Measurements from ENCODE around the gene SIGLEC5. TPM values are rescaled to one million over a fixed set of nuclear protein-coding genes. Genes with fewer than 3 reads are reported as not detected.

The SIGLEC5 gene
- total RNA-seq, 1 experiment from 2014 or later = not detected

DNA sequence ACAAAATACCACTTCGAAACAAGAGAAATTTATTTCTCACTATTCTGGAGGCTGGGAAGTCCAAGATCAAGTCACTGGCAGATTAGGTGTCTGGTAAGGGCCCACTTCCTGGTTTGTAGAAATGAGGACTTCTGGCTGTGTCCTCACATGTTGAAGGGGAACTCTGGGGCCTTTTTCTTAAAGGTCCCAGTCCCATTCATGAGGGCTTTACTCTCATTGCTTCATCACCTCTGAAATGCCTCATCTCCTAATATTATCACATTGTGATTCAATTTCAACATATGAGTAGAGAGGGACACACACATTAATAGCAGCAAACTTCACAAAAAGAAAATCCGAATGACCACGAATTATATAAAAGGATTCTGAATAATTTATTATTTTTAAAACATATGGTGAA is 38.0 kb upstream of the SIGLEC5 start:
- Histone ChIP-seq H3K4me1 (ENCODE audit: insufficient read depth, low read length, poor library complexity, severe bottlenecking) (no peaks in the 10 kb centered on the region), H3K9me3 (ENCODE audit: low read depth, low read length, poor library complexity, severe bottlenecking) (no peaks in the 10 kb centered on the region), H3K36me3 (ENCODE audit: insufficient read depth, low read length, poor library complexity, severe bottlenecking) (no peaks in the 10 kb centered on the region), H3K27ac (ENCODE audit: low read depth, low read length, poor library complexity, severe bottlenecking) (no peak overlapping the region), H3K27me3 (replicated peaks; ENCODE audit: insufficient read depth, low read depth, low read length, poor library complexity) (peaks cover 20% of the 10 kb centered on the region), H3K4me3 (ENCODE audit: low read depth, low read length, poor library complexity, severe bottlenecking) (no peak overlapping the region)
- TF ChIP-seq CTCF (conservative IDR thresholded peaks at IDR 0.05; ENCODE audit: low read depth, low read length) (no peak), EZH2 (IDR thresholded peaks at IDR 0.05; ENCODE audit: borderline replicate concordance, low read depth, low read length, poor library complexity, severe bottlenecking) (no peak)
- intact Hi-C loops (cut with micrococcal nuclease; ENCODE audit: unreplicated experiment) = loop anchor here (10.0 kb wide), 1 partner anchor 333 kb away; no protein-coding TSS in a partner anchor
- ChIA-PET CTCF (no interaction called here), POLR2A (ENCODE audit: low non-redundant PET) (no interaction called here)
- BruUV-seq (replicated peaks) = no TSS peak
- no peak for DNase-seq (ENCODE audit: low spot score)

- Histone ChIP-seq H3K4me1 (ENCODE audit: insufficient read depth, low read length, poor library complexity, severe bottlenecking) (no peaks in the 10 kb centered on the region), H3K36me3 (ENCODE audit: insufficient read depth, low read length, poor library complexity, severe bottlenecking) (no peaks in the 10 kb centered on the region), H3K4me3 (ENCODE audit: low read depth, low read length, poor library complexity, severe bottlenecking) (no peak overlapping the region), H3K9me3 (ENCODE audit: low read depth, low read length, poor library complexity, severe bottlenecking) (no peaks in the 10 kb centered on the region), H3K27ac (ENCODE audit: low read depth, low read length, poor library complexity, severe bottlenecking) (no peak overlapping the region), H3K27me3 (replicated peaks; ENCODE audit: insufficient read depth, low read depth, low read length, poor library complexity) (peaks cover 29% of the 10 kb centered on the region)
- TF ChIP-seq EZH2 (IDR thresholded peaks at IDR 0.05; ENCODE audit: borderline replicate concordance, low read depth, low read length, poor library complexity, severe bottlenecking) (no peak), CTCF (conservative IDR thresholded peaks at IDR 0.05; ENCODE audit: low read depth, low read length) (peak; percentile 47)
- intact Hi-C loops (cut with micrococcal nuclease; ENCODE audit: unreplicated experiment) = loop anchor here (5.0 to 10.0 kb wide), 2 partner anchors 142 to 330 kb away; no protein-coding TSS in a partner anchor
- POLR2A ChIA-PET (ENCODE audit: low non-redundant PET) = no interaction called here
- DNase-seq (ENCODE audit: low spot score) = no peak
- BruUV-seq (replicated peaks) = no TSS peak
- CTCF ChIA-PET = no interaction called here
These were observed 34.8 kb upstream of the SIGLEC5 start for GRCh38 chr19:51664997-51665396.

- Histone ChIP-seq H3K36me3 (ENCODE audit: insufficient read depth, low read length, poor library complexity, severe bottlenecking) (no peaks in the 10 kb centered on the region), H3K4me1 (ENCODE audit: insufficient read depth, low read length, poor library complexity, severe bottlenecking) (no peaks in the 10 kb centered on the region), H3K27me3 (replicated peaks; ENCODE audit: insufficient read depth, low read depth, low read length, poor library complexity) (peaks cover 29% of the 10 kb centered on the region), H3K4me3 (ENCODE audit: low read depth, low read length, poor library complexity, severe bottlenecking) (no peak overlapping the region), H3K9me3 (ENCODE audit: low read depth, low read length, poor library complexity, severe bottlenecking) (no peaks in the 10 kb centered on the region), H3K27ac (ENCODE audit: low read depth, low read length, poor library complexity, severe bottlenecking) (no peak overlapping the region)
- POLR2A ChIA-PET (ENCODE audit: low non-redundant PET) = no interaction called here
- BruUV-seq (replicated peaks) = no TSS peak
- no peak for DNase-seq (ENCODE audit: low spot score)
- intact Hi-C loops (cut with micrococcal nuclease; ENCODE audit: unreplicated experiment) = loop anchor here (5.0 to 10.0 kb wide), 2 partner anchors 143 to 329 kb away; no protein-coding TSS in a partner anchor
- CTCF ChIA-PET = interaction anchor here (0.6 kb wide), 1 partner anchor 190 kb away, joined by 4 read pairs; no protein-coding TSS in a partner anchor
- no peak for TF ChIP-seq CTCF (conservative IDR thresholded peaks at IDR 0.05; ENCODE audit: low read depth, low read length)
- TF ChIP-seq EZH2 (IDR thresholded peaks at IDR 0.05; ENCODE audit: borderline replicate concordance, low read depth, low read length, poor library complexity, severe bottlenecking) = no peak
These were observed 33.9 kb upstream of the SIGLEC5 start for GRCh38 chr19:51664131-51664530.

Measured in A673 (cell line).